ENCODE results near the gene ZNF622.

ZNF622 gene

GRCh38 chr5:16465544-16466432 lies at the start of gene ZNF622:
ZNF622 (minus strand) TSS chr5:16465800; CDS start chr5:16465665, 135 bp downstream.
- peak; percentile 84 for DNase-seq (ENCODE audit: low read depth)

GRCh38 chr5:16510098-16510497 lies 44.5 kb upstream of the ZNF622 start:
- DNase-seq (ENCODE audit: low read depth): no peak

- no peak for DNase-seq (ENCODE audit: low read depth)
Observed at GRCh38 chr5:16508730-16509531, 43.3 kb upstream of the ZNF622 start.

- DNase-seq (ENCODE audit: low read depth): no peak
Observed at GRCh38 chr5:16507716-16508115, 42.1 kb upstream of the ZNF622 start.

- DNase-seq (ENCODE audit: low read depth): no peak
Observed at GRCh38 chr5:16505904-16506303, 40.3 kb upstream of the ZNF622 start.

GRCh38 chr5:16505140-16505891 lies 39.7 kb upstream of the ZNF622 start:
- no peak for DNase-seq (ENCODE audit: low read depth)

- no peak for DNase-seq (ENCODE audit: low read depth)
Observed at GRCh38 chr5:16504571-16504970, 39.0 kb upstream of the ZNF622 start.

GRCh38 chr5:16502866-16503265 lies 37.3 kb upstream of the ZNF622 start:
- no peak for DNase-seq (ENCODE audit: low read depth)

- no peak for DNase-seq (ENCODE audit: low read depth)
Observed at GRCh38 chr5:16500024-16500423, 34.4 kb upstream of the ZNF622 start.

- no peak for DNase-seq (ENCODE audit: low read depth)
Observed at GRCh38 chr5:16497546-16497945, 31.9 kb upstream of the ZNF622 start.

- no peak for DNase-seq (ENCODE audit: low read depth)
Observed at GRCh38 chr5:16493261-16493660, 27.7 kb upstream of the ZNF622 start.

- DNase-seq (ENCODE audit: low read depth): peak; percentile 13
Observed at GRCh38 chr5:16492398-16493140, 27.0 kb upstream of the ZNF622 start.

GRCh38 chr5:16490911-16491310 lies 25.3 kb upstream of the ZNF622 start:
- no peak for DNase-seq (ENCODE audit: low read depth)

GRCh38 chr5:16489322-16489791 lies 23.8 kb upstream of the ZNF622 start:
- DNase-seq (ENCODE audit: low read depth): peak; percentile 36

- no peak for DNase-seq (ENCODE audit: low read depth)
Observed at GRCh38 chr5:16487456-16487855, 21.9 kb upstream of the ZNF622 start.

- no peak for DNase-seq (ENCODE audit: low read depth)
Observed at GRCh38 chr5:16486711-16487111, 21.1 kb upstream of the ZNF622 start.

- DNase-seq (ENCODE audit: low read depth): no peak
Observed at GRCh38 chr5:16485656-16486055, 20.1 kb upstream of the ZNF622 start.

GRCh38 chr5:16484081-16484480 lies 18.5 kb upstream of the ZNF622 start:
- DNase-seq (ENCODE audit: low read depth): no peak

GRCh38 chr5:16483361-16483760 lies 17.8 kb upstream of the ZNF622 start:
- DNase-seq (ENCODE audit: low read depth): no peak

GRCh38 chr5:16482891-16483290 lies 17.3 kb upstream of the ZNF622 start:
- no peak for DNase-seq (ENCODE audit: low read depth)

- no peak for DNase-seq (ENCODE audit: low read depth)
Observed at GRCh38 chr5:16480821-16481538, 15.4 kb upstream of the ZNF622 start.
